Jurkat, Clone E6-1 (cell line): ENCODE data around the gene ZNF407.
"Not testable (repeated sequence)": the region's sequence is repeated elsewhere in the genome, so short reads cannot be mapped to it uniquely, and the experiment has no call there.

Source experiments
- DNase-seq: peaks from one replicate; pipeline ENCODE4 v3.0.0-alpha.2; 2011; ENCODE audit warnings: low read depth, low spot score
- H3K4me3 ChIP-seq: 2 replicates; pipeline ENCODE4 v1.5.1; 2011; ENCODE audit warnings: mild to moderate bottlenecking, low read length, control low read depth, moderate library complexity

Gene ZNF407

GRCh38 chr18:75085676-75086075, 488.0 kb downstream of the ZNF407 start:
- H3K4me3 ChIP-seq, DNase-seq: not testable (repeated sequence)

- no peak for DNase-seq
- no peak overlapping the region for H3K4me3 ChIP-seq
Observed at GRCh38 chr18:75086494-75087034, 488.9 kb downstream of the ZNF407 start.

- no peak overlapping the region for H3K4me3 ChIP-seq
- DNase-seq = no peak
Observed at GRCh38 chr18:75087119-75088020, 489.7 kb downstream of the ZNF407 start.

GRCh38 chr18:75088021-75088506, 490.4 kb downstream of the ZNF407 start:
- no peak overlapping the region for H3K4me3 ChIP-seq
- DNase-seq = no peak

- no peak overlapping the region for H3K4me3 ChIP-seq
- no peak for DNase-seq
Observed at GRCh38 chr18:75088622-75089211, 491.0 kb downstream of the ZNF407 start.

- no peak for DNase-seq
- no peak overlapping the region for H3K4me3 ChIP-seq
Observed at GRCh38 chr18:75089748-75090327, 492.2 kb downstream of the ZNF407 start.

GRCh38 chr18:75090336-75090735, 492.7 kb downstream of the ZNF407 start:
- DNase-seq = no peak
- no peak overlapping the region for H3K4me3 ChIP-seq

- no peak for DNase-seq
- no peak overlapping the region for H3K4me3 ChIP-seq
Observed at GRCh38 chr18:75097491-75098225, 500.0 kb downstream of the ZNF407 start.

GRCh38 chr18:75100832-75101630, 503.4 kb downstream of the ZNF407 start:
- no peak overlapping the region for H3K4me3 ChIP-seq
- no peak for DNase-seq

GRCh38 chr18:75101916-75102315, 504.2 kb downstream of the ZNF407 start:
- DNase-seq = no peak
- H3K4me3 ChIP-seq = no peak overlapping the region

- not testable (repeated sequence) for DNase-seq, H3K4me3 ChIP-seq
Observed at GRCh38 chr18:75104029-75104428, 506.4 kb downstream of the ZNF407 start.

- DNase-seq = no peak
- H3K4me3 ChIP-seq = no peak overlapping the region
Observed at GRCh38 chr18:75104483-75104882, 506.8 kb downstream of the ZNF407 start.

GRCh38 chr18:75105551-75106254, 508.0 kb downstream of the ZNF407 start:
- DNase-seq = no peak
- no peak overlapping the region for H3K4me3 ChIP-seq

- H3K4me3 ChIP-seq = no peak overlapping the region
- no peak for DNase-seq
Observed at GRCh38 chr18:75106746-75107145, 509.1 kb downstream of the ZNF407 start.

GRCh38 chr18:75107196-75107930, 509.7 kb downstream of the ZNF407 start:
- no peak overlapping the region for H3K4me3 ChIP-seq
- DNase-seq = no peak

GRCh38 chr18:75107931-75108276, 510.2 kb downstream of the ZNF407 start:
- no peak overlapping the region for H3K4me3 ChIP-seq
- DNase-seq = no peak

GRCh38 chr18:75108579-75109318, 511.1 kb downstream of the ZNF407 start:
- H3K4me3 ChIP-seq = no peak overlapping the region
- DNase-seq = no peak
